GM21447 (cell line): ENCODE data around the gene CNNM2.
"Not testable (repeated sequence)": the region's sequence is repeated elsewhere in the genome, so short reads cannot be mapped to it uniquely, and the experiment has no call there.

Source experiments
- ATAC-seq: cut with Tn5 transposase; IDR thresholded peaks from one replicate; pipeline ENCODE4 v1.9.1; 2021; ENCODE audit not compliant: unreplicated experiment

The CNNM2 gene

GRCh38 chr10:103025696-103026095 is 107.6 kb downstream of the CNNM2 start:
- ATAC-seq = no peak

- ATAC-seq = no peak
Observed at GRCh38 chr10:103038570-103038969, 120.5 kb downstream of the CNNM2 start.

- ATAC-seq = no peak
Observed at GRCh38 chr10:103040418-103040817, 122.3 kb downstream of the CNNM2 start.

GRCh38 chr10:103041391-103041790 is 123.3 kb downstream of the CNNM2 start:
- no peak for ATAC-seq

- no peak for ATAC-seq
Observed at GRCh38 chr10:103042129-103042528, 124.0 kb downstream of the CNNM2 start.

GRCh38 chr10:103042908-103043307 is 124.8 kb downstream of the CNNM2 start:
- no peak for ATAC-seq

GRCh38 chr10:103044942-103045489 is 126.9 kb downstream of the CNNM2 start:
- no peak for ATAC-seq

- no peak for ATAC-seq
Observed at GRCh38 chr10:103045961-103046360, 127.9 kb downstream of the CNNM2 start.

GRCh38 chr10:103047381-103047780 is 129.3 kb downstream of the CNNM2 start:
- no peak for ATAC-seq

- no peak for ATAC-seq
Observed at GRCh38 chr10:103049237-103049636, 131.1 kb downstream of the CNNM2 start.

GRCh38 chr10:103053659-103054581 is 135.8 kb downstream of the CNNM2 start:
- ATAC-seq = peak; percentile 83

DNA sequence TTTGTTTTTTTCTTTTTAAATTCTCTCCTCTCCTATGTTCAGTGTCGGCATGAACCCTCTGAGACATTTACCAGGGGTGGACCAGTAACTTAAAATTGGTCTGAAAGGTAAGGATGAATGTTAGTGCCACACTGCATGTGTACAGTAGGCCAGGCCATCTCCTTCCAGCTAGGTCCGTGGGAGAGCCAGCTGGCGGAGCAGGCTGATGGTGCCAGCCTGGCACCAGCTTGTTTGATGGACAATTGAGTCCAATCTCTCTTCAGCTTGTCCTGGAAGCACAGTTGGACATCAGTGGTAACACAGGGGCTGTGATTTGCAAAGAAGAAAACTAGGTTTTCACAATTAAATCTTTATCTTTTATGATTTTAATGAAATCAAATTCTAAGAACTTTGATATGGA is 136.5 kb downstream of the CNNM2 start:
- no peak for ATAC-seq

GRCh38 chr10:103055105-103055504 is 137.0 kb downstream of the CNNM2 start:
- no peak for ATAC-seq

DNA sequence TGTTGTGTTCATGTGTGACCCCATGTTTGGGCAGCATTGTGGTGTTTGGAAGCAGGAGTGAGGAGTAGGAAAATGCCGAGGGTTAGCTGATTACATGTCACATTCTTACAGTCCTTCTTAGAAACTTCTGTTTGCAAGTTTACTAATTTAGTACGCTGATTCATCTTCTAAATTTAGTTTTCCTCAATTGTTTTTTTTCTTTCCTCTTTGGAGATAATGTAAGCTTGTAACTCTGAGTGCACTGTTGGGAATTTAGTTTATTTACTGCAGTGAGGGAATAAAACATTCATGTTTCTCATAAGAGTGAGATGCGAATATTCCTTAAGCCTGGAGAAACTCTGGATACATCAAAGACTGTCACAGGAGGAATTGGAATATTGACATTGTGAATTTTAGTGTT is 139.9 kb downstream of the CNNM2 start:
- ATAC-seq = no peak

GRCh38 chr10:103060575-103060974 is 142.5 kb downstream of the CNNM2 start:
- ATAC-seq = no peak

GRCh38 chr10:103062854-103063590 is 144.9 kb downstream of the CNNM2 start:
- no peak for ATAC-seq

DNA sequence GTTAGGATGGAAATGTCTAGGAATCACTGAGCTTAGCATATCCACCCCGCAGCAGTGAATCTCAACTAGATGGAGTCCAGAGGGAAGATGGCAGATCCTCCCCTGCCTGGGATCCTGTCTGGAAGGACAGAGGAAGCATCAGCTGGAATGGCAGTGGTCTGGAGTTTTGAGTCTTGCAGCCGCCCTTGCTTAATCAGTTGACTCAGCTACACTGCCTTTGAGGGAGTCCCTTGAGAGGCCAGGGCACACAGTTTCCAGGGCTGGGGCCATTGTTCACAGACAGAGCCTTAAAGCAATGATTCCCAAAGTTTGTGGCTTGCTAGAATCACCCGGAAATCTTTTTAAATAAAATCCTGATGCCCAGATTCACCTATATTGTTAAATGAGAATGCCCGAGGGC is 146.9 kb downstream of the CNNM2 start:
- no peak for ATAC-seq

DNA sequence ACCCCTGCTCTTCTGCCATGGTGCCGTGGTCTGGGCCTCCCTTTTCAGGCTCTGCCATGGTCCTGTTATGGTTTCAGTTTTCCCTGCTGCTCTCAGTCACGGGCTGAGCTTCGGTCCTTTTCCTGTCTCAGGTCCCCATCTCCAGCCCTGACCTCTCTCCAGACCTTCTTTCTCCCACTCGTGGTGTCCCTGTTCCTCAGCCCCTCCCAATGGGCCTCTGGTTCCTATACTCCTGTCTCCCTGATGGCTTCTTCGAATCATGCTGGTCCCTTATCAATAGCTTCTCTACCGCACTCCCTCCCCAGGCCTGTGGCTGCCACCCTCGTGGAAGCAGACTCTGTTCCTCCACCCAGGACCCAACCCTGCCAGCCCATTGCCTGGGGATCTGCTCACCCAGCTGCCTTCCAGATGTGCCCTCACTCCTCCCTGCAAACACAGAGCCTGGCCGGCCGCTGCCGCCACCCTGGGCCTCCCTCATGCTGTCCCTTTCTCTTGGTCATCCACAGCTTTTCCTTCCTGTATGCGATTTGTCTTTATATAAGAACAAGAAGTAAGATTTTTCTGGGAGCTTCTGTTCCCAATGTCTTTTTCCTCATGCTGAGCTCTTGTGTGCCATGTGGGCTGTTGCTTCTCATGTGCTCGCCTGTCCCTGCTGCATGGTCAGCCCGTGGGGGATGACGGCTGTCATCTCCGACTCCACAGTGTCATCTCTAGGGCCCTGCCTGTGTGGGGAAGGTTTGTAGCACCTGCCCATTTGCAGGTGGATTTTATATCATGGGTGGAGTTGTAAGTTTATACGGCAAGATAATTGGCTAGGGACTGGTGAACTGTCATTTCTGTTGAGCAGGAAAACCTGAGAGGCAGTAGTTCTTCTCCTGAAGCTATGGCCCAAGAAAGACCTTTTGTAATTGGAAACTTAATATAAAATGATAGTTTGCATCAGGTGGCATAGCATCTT is 148.3 kb downstream of the CNNM2 start:
- no peak for ATAC-seq

GRCh38 chr10:103067099-103067477 is 149.0 kb downstream of the CNNM2 start:
- not testable (repeated sequence) for ATAC-seq

DNA sequence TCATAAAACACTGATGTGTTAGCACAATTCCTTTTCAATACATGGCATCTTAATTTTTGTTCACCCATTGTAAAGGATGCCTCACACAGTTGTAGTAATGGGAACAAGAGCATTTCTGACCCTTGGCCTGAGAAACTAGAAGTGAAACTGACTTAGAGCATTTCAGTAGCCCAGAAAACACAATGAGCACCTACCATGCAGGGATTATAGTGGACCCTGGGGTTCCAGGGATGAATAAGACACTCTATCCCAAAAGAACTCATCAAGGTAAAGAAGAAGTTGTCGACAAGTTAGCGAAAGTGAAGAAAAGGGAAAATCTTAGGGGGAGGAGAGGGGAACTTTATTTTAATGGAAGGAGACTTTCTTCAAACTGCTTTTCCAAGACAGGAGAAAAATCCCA is 149.4 kb downstream of the CNNM2 start:
- ATAC-seq = no peak

DNA sequence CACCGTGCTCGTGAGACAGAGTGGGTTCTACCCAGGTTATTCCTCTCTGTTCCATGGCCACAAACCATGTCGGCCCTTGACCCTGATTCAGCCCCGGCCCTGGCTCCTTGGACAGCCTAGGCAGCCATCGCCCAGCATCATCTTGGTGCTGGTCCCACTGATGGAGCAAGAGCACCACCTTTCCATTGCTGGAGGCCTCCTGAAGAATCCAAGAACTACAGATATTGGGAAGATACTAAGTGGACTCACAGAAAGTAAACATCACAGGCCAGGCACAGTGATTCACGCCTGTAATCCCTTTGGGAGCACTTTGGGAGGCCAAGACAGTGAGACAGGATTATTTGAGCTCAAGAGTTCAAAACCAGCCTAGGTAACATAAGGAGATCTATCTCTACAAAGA is 149.9 kb downstream of the CNNM2 start:
- ATAC-seq = no peak
